GM20431 (cell line): ENCODE measurements around the gene PACS1.
"Not testable (repeated sequence)": the region's sequence is repeated elsewhere in the genome, so short reads cannot be mapped to it uniquely, and the experiment has no call there.

ENCODE experiments used
- in situ Hi-C: fragments of 300-500 bp; cut with MseI, MboI; formaldehyde crosslinking; loops from one replicate; pipeline ENCODE4 v1.15.0; 2020; ENCODE audit warnings: low sequenced_read_pairs; ENCODE audit not compliant: unreplicated experiment

PACS1 gene

DNA sequence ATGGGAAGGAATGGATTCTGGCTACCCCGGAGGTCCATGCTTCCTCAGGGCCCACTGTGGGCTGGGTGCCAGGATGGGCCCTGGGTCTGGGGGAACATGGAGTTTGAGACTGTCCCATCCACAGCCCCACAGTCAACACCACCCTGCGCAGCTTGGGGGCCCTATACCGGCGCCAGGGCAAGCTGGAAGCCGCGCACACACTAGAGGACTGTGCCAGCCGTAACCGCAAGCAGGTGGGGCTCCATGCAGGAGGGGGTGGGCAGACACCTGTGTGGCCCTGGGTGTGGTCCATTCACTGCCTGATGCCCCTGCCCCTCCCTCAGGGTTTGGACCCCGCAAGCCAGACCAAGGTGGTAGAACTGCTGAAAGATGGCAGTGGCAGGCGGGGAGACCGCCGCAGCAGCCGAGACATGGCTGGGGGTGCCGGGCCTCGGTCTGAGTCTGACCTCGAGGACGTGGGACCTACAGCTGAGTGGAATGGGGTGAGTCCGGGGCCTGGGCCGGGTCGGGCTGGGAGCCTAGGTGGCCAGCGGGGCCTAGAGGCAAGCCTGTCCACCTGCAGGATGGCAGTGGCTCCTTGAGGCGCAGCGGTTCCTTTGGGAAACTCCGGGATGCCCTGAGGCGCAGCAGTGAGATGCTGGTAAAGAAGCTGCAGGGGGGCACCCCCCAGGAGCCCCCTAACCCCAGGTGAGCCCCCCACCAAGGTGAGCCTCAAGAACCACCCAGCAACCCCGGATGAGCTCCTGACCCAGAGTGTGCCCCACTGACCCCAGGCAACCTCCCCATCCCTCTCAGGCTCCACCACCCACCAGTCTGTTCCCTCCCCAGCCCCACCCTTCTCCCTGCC, 195.7 kb downstream of the PACS1 start:
- in situ Hi-C loops = no loop called here

DNA sequence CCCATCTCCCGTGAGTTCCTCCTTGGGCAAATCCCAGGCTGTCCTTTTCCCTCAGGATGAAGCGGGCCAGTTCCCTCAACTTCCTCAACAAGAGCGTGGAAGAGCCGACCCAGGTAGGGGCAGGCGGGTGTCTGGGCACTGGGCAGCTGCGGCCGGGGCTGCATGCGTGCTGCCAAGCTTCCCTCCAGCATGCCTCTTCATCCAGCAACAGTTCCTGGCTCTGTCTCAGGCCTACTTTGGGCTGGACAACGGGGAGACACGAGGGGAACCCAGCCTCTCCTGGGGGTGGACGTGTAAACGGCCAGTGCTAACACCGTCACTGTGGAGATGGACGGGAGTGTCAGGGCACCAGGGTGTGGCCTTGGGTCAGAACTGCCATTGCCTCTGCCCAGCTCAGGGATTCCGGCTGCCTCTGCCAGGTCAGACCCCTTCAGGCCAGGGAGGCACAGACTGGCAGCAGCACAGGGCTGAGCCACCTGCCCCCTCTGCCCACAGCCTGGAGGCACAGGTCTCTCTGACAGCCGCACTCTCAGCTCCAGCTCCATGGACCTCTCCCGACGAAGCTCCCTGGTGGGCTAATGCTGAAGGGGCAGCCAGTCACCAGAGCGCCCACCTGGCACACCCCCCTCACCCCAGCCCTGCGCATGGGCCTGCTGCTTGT, 196.4 kb downstream of the PACS1 start:
- in situ Hi-C loops = no loop called here

DNA sequence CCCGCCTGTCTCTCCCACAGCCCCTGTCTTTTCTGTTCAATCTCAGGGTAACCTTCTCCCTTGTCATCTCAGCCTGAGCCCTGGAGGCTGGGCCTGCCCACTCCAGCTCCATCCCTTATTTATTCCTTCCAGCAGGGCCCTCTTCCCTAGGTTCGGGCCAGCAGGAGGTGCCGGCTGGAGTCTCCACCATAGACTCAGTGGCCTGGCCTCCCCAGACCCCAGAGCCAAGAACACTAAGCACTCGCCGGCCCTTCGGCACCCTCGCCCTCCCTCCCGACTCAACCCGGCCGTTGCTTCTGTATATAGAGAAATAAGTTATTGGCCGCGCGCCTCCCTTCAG, 196.9 kb downstream of the PACS1 start:
- in situ Hi-C loops = no loop called here

DNA sequence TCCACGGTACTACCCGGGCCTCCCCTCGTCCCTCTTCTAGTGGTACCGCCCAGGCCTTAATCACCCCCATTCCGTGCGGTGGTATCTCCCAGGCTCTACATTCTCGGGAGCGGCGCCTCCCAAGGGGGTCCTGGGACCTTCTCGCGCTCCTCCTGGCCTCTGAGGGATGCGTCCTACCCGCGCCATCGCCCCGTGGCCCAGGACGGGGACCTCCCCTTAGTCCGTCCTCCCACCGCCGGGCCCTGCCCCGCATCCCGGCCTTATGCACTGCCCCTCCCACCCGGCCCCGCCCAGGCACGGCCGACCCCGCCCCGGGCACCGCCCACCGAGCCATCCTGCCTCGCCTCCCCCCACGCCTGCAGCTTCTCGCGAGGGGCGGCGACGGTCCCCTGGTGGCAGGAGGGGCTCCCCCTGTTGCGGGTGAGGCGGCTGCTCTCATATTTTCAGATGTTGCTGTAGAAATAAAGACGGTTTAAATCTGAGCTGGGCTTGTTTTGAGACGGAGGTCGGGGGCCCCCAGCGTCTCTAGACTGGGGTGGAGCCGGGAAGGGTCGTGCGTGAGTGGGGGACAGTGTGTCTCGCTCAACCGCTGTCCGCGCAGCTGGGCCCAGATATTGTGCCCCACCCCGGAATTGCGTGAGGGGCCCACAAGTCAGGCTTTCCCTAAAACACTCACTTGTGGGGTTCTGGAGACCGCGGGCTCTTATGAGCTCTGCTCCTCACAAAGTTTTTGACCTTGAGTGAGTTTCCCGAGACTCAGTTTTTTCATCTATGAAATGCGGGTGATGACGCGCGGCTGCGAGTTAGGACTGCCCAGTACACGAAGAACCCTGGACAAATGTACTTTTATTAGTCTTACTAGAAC, 197.5 kb downstream of the PACS1 start:
- in situ Hi-C loops = no loop called here

DNA sequence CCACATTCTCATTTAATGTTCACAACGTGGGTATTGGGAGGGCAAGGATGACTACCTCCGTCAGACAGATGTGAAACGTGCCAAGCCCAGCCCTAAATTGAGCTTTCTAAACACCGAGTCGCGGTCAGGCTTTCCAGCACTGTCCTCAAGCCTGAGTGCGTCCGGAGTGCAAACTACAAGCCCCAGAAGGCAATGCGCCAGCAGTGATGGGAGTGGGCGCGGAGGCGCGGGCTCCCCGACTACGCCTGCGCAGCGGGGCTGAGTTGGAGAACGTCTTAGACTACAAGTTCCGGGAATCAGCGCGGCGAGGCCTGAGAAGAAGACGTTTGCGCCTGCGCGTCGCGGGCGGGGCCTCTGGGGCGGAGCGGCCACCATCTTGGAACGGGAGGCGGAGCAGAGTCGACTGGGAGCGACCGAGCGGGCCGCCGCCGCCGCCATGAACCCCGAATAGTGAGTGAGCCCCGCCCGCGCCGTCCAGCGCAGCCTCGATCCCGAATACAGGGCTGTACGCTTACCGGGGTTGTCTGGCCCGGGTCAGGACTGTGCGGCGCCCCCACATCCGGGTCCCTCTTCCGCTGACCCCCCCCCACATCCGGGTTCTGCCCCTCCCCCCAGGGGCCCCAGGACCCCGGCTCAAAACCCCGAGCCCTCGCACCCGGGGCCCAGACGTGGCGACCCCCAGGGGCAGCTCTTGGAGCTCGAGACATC, 198.3 kb downstream of the PACS1 start, which contains the start of gene RAB1B:
RAB1B (plus strand) TSS at position 396 of the 708 bp plus-strand sequence; CDS start at position 437, 41 bp downstream.
- in situ Hi-C loops = no loop called here

DNA sequence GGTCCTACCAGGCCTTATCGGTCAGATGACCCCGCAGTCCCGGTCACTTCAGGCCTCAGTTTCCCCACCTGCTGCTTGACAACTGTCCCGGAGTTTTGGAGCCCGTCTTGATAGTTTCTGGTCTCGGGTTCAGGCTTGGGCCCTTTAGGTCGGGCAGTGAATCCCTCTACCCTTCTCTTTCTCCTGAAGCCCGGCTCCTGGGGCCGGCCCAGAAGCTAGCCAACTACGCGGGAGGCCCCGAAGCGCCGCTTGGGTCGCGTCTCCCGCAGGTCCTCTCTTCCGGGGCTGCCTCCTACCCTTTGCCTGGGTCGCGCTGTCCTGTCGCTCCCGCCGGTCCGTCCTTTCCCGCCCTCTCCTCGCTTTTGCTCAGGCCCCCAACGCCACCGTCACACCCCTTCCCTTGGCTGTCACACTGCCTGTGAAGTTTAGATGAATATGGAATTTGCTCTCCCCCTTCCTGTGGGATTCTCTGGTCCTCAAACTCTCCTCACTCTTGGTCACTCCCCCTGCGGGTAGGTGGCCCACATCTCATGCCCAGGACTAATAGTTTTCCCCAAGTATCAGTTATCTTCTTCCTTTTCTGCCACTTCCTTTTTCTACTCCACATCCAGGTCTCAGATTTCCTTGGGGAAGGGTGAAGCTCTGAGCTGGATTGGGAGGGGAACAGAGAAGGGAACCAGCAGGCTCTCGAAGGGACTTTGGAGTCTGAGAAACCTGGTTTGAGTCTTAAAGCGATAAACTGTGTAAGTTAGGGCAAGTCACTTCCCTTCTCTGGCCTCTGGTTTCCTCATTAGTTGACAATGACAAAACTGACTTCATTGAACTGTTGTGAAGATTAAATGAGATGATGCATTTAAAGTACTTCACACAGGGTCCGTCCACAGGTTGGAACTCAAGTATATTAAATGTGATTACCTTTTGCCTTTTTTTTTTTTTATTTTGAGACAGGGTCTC, 199.2 kb downstream of the PACS1 start:
- in situ Hi-C loops = no loop called here

DNA sequence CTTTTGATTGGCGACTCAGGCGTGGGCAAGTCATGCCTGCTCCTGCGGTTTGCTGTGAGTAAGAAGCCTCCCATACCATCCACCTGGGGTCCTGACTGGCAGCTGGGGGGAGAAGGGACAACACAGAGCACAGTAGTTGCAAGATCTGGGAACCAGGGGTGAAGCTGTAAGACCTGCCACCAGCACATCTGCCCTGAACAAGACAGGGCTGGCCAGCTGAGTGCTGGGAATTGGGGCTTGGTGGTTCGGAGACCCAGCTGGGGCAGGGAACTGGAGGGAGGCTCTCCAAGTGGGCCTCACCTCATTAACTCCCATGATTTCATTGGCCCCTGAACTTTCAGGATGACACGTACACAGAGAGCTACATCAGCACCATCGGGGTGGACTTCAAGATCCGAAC, 201.7 kb downstream of the PACS1 start:
- in situ Hi-C loops = no loop called here

DNA sequence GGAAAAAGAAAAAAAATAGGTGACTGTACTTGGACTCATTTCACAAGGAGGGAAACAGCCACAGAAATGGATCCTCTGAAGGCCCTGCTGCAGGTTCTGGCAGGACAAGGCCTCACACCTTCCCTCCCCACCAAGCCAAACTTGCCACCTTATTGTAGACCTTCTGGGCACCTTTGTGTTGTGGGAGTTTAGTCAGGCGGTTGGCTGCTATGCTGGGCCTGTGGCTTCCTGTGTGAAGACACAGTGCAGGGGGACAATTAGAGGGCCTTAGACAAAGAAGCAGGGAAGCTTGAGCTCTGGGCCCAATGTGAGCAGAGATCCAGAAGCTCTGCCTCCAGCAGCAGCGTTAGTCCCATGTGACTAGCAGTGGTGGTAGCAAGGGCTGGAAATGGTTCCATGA, 202.5 kb downstream of the PACS1 start:
- in situ Hi-C loops = no loop called here

DNA sequence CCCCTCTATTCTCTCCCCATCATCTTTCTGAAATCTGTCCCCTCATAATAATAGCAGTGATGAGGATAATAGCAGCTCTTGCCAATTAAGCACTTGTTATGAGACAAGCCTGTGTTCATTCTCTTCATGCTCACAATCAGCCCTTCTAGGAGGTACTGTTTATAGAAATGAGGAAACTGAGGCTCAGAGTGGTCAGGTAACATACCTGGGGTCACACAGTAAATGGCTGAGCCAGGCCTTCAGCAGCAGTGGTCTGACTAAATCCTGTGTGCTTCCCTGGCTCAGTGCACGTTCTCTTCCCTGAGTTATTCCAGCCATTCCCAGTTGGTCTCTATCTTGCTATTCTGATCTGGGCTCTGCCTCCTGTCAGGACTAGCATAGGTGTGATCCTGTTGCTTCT, 204.1 kb downstream of the PACS1 start:
- in situ Hi-C loops = no loop called here

DNA sequence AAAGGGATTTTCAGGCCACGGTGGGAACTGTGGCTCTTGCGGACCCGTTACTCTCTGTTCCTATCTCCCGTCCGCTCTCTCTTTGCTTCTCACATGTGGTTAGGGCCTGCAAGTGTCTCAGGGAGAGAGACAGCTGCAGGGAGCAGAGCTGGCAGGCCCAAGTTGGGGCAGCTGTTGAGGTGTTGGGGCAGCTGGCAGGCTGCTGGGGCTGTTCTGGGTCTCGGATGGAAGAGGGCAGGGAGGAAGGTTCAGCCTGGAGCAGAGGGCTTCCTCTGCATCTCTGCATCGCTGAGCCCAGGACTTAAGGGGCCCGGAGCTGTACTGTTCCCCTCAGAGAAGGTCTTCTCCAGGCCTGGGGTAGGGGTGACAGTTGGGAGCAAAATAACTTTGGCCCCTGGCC, 205.3 kb downstream of the PACS1 start:
- in situ Hi-C loops = no loop called here

DNA sequence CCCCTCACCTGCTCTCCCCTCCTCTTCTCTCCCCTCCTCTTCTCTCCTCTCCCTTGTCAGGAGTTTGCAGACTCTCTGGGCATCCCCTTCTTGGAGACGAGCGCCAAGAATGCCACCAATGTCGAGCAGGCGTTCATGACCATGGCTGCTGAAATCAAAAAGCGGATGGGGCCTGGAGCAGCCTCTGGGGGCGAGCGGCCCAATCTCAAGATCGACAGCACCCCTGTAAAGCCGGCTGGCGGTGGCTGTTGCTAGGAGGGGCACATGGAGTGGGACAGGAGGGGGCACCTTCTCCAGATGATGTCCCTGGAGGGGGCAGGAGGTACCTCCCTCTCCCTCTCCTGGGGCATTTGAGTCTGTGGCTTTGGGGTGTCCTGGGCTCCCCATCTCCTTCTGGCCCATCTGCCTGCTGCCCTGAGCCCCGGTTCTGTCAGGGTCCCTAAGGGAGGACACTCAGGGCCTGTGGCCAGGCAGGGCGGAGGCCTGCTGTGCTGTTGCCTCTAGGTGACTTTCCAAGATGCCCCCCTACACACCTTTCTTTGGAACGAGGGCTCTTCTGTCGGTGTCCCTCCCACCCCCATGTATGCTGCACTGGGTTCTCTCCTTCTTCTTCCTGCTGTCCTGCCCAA, 206.0 kb downstream of the PACS1 start:
- in situ Hi-C loops = no loop called here

DNA sequence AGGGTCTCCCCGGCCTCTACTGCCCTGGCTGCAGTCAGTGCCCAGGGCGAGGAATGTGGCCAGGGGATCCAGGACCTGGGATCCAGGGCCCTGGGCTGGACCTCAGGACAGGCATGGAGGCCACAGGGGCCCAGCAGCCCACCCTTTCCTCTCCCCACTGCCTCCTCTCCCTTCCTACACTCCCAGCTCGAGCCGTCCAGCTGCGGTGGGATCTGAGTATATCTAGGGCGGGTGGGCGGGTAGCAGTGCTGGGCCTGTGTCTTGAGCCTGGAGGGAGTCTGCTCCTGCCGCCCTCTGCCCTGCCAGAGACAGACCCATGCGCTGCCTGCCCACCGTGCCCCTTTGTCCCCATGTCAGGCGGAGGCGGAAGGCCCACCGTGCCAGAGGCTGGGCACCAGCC, 206.5 kb downstream of the PACS1 start:
- in situ Hi-C loops = not testable (repeated sequence)

DNA sequence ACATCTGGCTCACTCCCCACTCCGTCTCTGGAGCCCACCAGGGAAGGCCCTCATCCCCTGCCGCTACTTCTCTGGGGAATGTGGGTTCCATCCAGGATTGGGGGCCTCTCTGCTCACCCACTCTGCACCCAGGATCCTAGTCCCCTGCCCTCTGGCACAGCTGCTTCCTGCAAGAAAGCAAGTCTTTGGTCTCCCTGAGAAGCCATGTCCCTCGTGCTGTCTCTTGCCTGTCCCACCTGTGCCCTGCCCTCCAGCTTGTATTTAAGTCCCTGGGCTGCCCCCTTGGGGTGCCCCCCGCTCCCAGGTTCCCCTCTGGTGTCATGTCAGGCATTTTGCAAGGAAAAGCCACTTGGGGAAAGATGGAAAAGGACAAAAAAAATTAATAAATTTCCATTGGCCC, 207.0 kb downstream of the PACS1 start:
- in situ Hi-C loops = not testable (repeated sequence)

DNA sequence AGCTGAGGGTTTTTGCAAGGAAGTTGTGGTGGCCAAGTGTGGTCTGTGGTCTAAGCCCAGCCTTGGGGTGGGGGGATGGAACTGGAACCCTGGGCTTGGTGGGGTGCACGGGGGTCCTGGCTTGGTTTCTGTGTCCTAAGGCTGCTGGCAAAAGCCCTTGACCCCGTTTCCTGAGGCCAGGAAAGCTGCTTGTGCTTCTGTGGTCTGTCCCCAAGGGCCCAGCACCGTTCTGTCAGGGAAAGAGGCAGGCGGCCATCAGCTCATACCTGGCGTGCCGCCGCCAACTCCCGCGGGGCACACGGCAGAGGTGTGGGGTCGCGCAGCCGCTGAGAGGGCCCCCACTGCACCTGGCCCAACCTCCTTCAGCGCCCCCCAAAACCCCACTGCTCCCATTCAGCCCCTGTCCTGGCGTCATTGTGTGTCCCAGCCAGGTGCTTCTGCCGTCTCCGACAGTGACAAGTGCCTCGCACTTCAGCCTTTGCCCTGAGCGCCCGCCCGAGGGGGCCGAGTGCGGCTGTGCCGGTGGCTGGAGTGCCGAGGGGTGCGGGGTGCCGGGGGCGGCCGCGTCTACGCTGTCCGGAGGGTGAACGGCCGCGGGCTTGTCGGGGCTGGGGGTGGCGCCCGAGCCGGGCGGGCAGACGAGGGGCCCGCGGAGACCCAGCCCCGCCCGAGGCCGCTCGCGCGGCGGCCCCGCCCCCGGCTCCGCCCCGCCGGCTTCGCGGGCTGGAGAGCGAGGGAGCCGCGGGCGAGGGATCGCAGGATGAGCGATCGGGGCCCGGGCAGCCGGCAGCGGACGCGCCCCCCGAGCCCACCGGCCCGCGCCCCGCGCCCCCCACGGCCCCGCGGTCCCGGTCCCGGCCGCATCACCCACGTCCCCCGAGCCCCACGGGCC, 207.6 kb downstream of the PACS1 start, which contains the start of gene CNIH2:
CNIH2 (plus strand) TSS at position 705 of the 892 bp plus-strand sequence. CDS start 282 bp downstream, outside the sequence.
- in situ Hi-C loops = no loop called here

DNA sequence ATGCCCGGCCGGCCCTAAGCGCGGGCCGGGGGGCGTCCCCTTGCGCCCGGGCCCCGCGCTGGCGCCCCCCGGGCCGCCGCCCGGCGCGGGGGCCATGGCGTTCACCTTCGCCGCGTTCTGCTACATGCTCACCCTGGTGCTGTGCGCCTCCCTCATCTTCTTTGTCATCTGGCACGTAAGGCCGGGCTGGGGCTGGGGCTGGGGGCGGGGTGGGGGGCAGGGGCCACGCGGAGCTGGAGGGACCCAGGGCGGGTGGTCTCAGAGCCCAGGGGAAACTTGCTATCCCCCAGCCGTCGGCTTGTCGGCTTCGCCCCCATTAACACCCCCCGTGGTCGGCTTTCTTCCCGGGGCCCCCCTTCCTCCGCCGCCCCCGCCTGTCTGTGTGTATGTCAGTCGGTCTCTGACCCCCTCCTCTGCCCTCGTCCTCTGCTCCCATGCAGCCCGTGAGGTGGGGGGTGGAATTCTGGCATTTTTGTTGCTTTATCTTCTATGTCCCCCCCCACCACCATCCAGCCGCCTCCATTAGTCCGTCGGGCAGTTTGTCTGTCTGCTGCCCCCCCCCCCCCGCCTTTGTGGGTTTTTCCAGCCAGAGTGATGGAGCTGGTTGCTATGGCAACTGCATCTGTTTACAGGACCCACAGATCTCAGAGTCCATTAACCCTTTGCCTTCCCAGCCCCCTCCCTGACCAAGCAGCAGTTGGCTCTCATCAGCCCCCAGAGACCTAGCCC, 208.5 kb downstream of the PACS1 start:
- in situ Hi-C loops = no loop called here

DNA sequence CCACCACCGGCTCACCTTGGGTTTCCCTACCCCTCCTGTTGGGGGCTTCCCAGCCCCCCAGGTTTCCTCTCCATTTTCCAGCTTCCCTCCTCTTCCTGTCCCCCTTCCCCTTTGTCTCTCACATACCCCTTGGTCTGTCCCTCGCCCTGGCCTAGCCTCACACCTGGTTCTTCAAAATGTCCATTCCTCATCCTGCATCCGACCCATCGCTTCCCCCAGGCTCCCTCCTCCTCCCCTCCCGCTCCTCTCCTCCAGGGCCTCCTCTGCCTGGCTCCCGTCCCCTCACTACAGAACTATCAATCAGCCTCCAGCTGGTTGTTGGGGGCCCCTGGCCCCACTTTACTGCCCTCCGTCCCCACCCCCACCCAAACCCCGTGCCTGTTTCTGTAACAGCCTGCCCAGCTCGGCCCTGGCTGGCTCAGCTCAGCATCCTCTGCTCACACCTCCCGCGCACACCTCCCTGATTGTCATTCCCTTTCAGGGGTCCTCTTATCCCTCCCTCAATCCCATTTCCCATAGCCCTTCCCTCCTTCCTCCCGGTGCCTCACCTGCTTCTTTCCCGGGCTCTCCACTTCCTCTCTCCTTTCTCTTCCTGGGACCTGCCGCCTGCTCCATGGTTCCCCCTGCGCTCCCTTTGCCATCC, 209.1 kb downstream of the PACS1 start:
- in situ Hi-C loops = no loop called here
